COLO668 (cell line): ENCODE data around the gene ZWINT.

Source experiments
- DNase-seq: peaks from one replicate; lab custom pipeline; 2025; ENCODE audit not compliant: unreplicated experiment; lab: John Stamatoyannopoulos, UW

Gene ZWINT, protein sequence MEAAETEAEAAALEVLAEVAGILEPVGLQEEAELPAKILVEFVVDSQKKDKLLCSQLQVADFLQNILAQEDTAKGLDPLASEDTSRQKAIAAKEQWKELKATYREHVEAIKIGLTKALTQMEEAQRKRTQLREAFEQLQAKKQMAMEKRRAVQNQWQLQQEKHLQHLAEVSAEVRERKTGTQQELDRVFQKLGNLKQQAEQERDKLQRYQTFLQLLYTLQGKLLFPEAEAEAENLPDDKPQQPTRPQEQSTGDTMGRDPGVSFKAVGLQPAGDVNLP

DNA sequence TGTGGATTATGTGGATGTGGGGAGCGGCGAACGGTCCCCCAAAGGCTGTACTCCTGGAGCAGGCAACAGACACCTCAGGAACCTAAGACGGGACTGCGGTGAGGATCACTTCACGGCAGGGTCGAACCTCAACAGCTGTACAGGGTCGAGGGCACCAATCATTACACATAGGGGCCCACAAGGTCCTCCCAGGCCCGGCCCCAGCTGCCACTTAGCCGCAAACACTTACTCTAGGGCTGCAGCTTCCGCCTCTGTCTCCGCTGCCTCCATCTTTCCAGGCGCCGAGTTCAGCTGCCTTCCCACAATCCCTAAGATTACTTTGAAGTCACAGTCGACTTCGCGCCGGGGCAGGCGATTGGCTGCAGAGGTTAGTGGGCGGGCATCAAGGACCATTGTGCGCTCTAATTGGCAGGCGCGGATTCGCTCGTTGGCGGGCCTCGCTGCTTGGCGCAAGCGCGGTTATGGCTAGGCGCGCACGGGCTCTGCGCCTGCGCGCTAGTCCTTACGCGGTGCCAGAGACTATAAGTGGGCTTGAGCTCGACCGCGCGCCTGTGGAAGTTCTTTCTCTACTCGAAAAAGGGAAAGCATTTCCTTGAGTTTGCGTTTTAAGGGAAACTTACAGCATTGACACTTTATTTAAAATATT, at the start of gene ZWINT:
Gene ZWINT, minus strand, starts transcription at position 293 of the 646 bp plus-strand sequence. Its CDS starts 23 bp downstream, at position 270.
- peak; percentile 93 for DNase-seq

DNA sequence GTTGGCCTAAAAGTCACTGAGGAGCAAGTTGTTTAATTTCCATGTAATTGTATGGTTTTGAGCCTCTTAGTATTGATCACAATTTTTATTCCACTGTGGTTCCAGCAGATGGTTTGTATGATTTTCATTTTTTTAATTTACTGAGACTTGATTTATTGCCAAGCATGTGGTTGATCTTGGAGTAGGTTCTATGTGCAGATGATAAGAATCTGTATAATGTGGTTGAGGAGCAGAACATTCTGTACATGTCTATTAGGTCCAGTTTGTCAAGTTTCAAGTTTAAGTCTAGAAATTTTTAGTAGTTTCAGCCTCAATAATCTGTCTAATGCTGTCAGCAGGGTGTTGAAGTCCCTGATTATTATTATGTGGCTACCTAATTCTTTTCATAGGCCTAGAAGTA, 22.7 kb upstream of the ZWINT start:
- DNase-seq, result no peak

DNA sequence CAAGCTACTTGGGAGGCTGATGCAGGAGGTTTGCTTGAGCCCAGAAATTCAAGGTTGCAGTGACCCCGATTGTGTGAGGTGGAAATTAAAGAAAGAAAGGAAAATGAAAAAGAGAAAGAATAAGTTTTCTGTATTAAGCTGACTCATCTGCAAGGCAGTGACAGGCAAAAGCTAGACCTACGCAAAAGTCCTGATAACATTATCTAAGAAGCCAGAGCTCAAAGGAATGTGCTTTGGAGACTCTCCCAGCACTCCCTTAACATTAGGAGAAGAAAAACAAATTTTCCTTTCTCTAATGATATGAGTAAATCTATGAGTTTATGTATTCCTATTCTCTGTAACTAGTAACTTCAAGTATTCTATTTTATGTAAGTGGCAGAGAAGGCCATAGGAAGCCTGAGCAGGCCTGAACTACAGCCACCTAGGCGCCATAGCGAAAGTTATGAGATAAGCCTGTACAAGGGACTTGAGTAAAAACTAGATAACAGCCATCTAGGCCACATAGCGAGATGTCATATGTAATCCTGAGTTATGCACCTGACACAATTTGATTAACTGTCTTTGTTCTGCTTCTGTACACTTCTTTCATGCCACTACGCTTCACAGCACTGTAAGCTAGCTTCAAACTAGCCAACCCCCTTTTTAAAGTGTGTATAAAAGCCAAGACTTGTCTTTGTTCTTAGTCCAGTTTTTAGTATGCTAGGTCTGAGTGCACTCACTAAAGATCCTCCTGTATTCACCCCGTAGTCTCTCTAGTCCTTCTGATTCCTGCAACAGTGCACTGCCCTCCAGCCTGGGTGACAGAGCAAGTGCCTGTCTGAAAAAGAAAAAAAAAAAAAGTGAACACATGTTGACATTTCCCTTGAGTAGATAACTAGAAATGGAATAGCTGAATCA, 9.4 kb upstream of the ZWINT start:
- peak; percentile 1 for DNase-seq

DNA sequence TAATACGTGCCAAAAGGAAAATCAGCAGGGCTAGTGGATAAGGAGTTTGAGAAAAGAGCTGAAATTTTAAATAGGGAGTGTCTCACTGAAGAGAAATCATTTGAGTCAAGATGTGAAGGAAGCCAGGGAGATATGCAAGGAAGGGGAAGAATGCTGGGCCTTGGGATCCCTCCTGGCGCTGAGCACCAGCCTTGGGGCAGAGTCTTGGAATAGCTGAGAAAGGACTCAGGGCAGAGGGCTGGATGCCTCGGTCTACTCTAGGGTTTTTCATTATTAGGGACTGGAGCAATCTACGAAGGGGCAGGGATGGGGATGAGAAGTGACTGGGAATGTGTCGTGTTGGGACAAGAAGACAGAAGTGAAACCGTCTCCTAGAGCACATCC, 484 bp downstream of the ZWINT start:
- no peak for DNase-seq

DNA sequence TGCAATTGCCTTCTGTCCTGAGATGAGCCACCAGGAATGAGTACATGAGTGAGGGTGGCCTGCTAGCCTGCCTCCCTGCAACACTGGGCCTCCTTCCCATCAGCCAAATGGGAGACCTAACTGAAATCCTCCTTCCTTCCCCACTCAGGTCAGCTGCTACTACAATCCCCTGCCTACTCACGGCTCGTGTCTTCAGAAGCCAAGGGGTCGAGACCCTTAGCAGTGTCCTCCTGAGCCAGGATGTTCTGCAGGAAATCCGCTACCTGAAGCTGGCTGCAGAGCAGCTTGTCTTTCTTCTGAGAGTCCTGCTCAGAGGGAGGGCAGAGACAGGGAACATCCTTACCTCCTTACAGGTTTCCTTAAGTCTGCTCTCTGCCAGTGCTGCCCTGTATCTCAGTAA, 1.2 kb downstream of the ZWINT start:
- DNase-seq, result no peak

DNA sequence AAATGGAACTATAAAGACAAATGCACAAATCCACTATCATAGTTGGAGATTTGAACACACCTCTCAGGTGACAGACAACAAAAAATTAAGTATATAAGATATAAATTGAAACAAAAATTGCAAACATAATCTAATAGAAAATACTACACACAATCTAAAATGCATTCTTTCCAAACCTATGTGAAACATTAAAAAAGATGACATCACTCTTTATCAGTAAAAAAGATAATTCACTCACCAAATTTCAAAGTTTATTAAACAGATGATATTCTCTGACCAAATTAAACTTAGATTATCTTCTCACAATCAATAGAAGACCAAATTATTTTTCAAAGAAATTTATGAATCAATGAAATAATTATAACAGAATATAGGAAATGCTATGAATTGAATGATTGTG, 4.0 kb downstream of the ZWINT start:
- no peak for DNase-seq

DNA sequence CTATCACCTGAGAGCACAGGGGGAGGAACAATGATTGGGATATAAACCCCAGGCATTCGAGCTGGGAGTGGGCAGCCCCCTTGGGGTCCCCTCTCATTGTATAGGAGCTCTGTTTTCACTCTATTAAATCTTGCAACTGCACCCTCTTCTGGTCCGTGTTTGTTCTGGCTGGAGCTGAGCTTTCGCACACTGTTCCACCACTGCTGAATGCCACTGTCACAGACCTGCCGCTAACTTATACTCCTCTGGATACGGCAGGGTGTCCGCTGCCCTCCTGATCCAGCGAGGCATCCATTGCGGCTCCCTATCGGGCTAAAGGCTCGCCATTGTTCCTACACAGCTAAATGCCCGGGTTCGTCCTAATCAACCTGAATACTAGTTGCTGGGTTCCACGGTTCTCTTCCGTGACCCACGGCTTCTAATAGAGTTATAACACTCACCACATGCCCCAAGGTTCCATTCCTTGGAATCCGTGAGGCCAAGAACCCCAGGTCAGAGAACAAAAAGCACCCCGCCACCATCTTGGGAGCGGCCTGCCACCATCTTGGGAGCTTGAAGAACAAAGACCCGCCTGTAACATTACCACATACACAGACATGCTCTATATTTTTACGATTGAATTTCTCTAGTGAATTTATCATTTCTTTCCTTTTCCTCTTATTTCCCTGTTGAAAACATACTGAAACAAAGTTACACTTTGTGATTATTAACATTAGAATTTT, 9.0 kb downstream of the ZWINT start:
- no peak for DNase-seq

DNA sequence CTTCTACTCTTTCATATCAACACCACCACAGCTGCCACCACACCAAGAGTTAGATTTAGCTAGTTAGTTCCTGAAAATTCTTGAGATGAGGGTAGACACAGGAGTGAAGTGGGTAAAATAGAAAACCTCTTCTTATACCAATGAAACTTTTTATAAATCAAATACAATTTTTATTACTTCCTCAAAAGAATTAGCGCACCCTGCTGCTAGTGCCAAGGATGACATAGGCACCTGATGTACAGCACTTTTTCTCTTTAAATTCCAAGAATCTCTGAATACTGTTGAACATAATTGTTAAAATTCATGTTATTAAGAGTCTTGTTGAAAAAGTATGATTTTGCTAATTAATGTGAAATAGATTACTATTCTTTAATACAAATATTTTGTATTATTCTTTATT, 11.4 kb downstream of the ZWINT start:
- DNase-seq, result no peak

DNA sequence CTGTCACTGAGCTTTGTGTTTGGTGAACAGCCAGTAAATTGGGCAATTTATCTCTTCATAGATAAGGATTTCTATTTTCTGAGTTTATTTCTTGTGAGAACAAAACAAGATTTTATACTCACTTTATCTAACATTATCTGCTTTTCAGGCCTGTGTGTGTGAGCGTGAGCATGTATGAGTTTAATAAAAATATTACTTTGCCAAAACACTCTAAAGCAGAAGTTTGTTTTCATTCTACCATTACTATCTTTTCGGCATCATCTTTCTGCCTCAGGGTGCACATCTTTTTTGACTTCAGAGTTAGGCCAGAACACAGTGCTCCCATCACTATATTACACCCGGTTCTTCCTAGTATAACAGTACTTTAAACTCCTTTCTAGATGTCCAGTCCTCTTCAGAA, 13.0 kb downstream of the ZWINT start:
- no peak for DNase-seq

DNA sequence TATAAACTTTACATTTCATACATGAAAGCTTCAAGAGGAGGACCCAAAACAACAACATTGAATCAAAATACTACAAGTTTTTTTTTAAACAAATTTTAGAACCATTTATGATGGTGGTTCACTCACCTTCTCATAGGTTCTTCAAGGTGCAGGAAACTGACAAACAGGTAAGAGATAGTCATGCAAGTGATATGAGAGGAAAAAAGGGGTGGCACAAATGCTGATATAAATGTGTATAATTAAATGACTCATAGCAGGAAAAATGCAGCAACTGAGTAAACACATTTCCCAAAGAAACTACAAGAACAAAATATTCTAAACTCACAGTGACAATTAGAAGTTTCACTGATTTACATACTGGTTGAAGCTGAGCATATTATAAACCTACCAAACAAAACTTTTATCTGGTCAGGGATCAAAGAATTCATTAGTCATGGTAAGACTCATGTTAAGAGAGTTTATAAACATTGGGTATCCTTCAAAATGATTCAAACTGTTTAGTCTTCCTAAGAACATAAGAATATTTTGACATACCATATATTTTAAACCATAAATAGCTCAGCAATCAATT, 14.1 kb downstream of the ZWINT start:
- no peak for DNase-seq

DNA sequence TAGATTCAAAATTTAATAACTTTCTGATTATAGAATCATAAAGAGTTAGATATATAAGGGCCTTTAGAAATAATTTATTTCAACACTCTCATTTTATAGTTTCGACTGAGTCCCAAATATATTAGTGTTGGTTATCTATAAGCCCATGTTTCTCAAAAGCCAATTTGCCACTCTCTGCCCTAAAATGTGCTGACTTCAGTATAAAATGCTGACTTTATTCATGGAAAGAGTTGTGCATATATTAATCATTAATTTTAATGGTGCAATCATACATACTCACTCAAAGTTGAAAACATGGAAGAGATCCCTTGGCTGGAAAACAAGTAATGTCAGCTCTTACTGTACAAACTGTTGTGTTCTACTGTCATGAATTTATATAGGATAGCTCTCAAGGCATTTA, 19.4 kb downstream of the ZWINT start:
- DNase-seq, result no peak

DNA sequence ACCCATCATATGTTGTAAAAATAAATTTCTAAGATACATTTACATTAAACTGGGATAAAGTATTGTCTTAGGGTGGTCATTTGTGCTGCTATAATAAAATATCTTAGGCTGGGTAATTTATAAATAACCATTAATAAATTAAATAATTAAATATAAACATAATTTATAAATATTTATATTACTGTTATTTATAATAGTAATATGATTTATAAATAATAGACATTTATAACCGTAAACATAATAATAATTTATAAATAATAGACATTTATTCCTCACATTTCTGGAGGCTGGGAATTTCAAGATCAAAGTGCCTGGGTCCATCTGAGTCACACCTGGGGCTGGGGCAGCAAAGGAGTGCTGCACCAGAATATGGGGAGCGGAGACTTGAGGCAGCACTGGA, 31.1 kb downstream of the ZWINT start:
- DNase-seq, result no peak

DNA sequence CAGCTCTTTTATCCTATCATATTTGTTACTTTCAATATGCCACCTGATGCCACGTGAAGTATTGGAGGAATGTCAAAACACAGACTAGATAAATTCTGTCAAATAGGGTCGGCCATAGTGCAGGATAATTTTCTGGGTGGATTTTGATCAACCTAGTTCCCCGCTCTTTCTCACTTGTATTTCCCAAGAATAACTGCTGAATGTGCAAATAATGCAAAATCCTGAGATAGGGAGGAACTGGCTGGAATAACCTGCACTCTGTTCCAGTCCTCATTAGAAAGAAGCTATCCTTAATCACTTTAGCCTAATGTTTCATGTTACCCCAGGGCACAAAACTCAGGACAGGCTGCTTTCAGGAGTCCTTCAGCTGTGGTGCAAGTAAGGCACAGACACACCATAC, 33.9 kb downstream of the ZWINT start:
- no peak for DNase-seq

DNA sequence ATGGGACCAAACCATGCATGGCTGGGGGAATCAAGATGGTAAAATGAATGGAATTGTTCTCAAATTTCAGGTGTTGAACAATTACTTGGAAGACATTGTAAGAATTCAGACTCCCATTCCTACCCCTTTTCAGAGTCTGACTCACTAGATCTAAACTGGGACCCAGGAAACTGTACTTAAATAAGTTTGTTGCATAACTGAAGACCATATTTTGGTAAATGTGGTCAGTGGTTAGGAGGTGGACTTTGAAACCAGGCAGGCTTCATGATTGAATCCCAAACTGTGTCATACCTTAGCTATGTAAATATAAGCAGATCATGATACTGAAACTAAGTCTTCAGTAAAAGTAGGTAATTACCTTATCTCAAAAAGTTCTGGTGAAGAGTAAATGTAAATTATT, 41.7 kb downstream of the ZWINT start:
- no peak for DNase-seq

DNA sequence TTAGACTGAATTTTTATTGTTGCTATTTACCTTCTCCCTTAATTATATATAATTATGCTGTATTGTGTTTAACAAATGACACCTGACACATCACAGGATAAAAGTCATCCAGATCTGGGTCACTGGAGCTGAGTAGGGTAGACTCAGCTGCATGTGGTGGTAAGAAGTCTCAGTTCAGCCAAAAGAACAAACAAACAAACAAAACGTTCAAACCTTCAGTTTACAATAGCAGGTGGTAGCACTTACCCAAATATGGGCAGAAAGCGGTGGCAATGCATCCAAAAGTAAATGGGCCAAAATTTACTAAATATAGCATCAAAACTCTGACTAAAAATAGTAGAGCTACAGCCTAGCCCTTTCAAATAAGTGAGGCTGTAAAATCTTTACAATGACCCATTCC, 42.2 kb downstream of the ZWINT start:
- DNase-seq, result no peak

DNA sequence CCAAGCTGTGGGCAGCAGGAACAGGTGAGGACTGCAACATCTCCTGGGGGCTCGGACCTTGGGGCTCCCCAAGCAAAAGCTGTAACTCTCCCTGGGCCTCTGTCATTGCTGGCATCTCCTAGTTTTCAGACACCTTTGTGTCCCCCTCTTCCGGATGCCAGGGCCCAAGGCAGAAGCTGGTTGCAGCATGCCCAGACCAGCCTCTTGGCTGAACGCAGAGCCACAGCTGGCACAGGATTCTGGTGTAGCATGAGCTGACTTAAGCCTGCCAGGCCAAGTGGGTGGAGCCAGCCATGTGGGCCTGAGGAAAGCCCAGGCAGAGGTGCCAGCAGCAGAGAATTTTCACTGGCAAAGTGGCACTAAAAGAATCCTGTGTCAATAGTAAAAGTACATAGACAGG, 43.5 kb downstream of the ZWINT start:
- DNase-seq, result no peak

DNA sequence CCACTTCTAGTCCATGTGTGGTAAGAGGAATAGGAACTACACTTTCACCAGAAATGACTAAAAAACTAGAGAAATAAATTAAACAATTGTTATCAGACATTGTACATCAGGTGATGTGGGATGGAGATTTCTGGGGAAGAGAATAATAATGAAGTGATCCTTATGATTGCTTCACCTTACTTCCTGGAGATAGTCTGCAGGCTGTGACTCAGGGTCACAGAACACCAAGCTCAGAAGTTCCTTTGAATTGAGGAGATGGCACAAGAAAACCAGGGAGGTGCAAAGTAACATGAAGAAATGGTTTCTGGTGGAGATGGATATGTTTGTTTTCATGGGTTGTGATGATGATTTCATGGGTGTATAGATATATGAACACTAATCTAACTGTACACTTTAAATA, 44.5 kb downstream of the ZWINT start:
- no peak for DNase-seq
